ENCODE measurements around the gene CD151.

The CD151 gene

DNA sequence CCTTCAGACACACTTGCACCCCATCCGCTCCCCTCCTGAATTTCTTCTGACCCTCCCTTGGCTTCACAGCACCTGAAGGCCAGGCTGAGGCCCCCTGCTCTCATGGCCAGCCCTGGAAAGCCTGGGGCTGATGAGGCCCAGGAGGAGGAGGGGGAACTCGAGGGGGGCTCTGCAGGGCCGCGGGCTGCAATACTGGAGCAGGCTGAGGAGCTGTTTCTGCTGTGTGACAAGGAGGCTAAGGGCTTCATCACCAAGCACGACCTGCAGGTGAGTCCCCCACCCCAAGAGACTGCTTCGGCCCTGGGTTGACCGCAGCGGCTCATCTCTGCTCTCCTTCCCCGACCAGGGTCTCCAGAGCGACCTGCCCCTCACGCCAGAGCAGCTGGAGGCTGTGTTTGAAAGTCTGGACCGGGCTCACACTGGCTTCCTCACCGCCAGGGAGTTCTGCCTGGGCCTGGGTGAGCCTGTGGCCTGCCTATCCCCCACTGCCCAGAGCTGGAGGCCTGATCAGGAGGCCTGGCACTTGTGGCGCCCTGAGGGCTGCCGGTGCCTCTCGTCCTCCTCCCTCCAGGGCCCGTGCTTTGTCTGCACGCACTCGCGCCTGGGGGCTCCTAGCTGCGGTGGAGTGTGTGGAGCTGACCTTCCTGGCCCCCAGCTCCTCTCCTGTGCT, 4.1 kb upstream of the CD151 start:
- Mint-ChIP-seq H3K9me3 (ENCODE audit: low read depth) (no peaks in the 10 kb centered on the region), H3K36me3 (no peaks in the 10 kb centered on the region), H3K4me3 (peak overlapping the region; percentile 74), H3K27ac (no peak overlapping the region), H3K27me3 (peaks cover 2% of the 10 kb centered on the region), H3K4me1 (ENCODE audit: low read depth) (peaks cover 21% of the 10 kb centered on the region)

DNA sequence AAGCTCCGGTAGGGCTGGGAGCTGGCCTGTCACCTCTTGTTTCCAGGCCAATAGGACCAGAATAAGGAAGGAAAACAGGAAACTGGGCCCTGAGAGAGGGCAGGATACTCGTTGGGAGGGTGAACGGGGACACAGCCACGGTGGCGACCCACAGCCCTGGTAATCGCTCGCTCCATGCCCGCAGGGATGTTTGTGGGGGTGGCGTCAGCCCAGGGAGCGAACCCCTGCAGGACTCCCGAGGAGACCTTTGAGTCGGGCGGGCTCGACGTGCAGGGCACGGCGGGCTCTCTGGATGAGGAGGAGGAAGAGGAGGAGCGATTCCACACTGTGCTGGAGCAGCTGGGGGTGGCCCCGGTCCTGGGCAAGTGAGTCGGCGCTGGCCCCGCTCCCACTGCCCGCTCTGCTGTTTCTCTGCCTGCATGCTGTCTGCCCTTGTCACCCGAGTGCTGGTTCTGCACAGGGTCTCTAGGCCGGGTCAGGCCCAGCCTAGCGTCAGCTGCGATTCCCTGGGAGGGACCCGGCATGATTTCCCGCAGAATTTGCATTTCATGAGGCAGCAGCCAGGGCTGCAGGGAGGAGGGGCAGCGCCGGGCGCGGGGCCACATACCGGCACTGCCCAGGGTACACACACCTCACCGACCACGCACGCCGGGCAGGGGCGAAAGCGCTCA, 3.4 kb upstream of the CD151 start:
- peaks cover 2% of the 10 kb centered on the region for H3K27me3 Mint-ChIP-seq
- no peaks in the 10 kb centered on the region for H3K36me3 Mint-ChIP-seq
- H3K4me1 Mint-ChIP-seq (ENCODE audit: low read depth) = peaks cover 27% of the 10 kb centered on the region
- no peak overlapping the region for H3K27ac Mint-ChIP-seq
- H3K4me3 Mint-ChIP-seq = peak overlapping the region; percentile 32
- no peaks in the 10 kb centered on the region for H3K9me3 Mint-ChIP-seq (ENCODE audit: low read depth)

DNA sequence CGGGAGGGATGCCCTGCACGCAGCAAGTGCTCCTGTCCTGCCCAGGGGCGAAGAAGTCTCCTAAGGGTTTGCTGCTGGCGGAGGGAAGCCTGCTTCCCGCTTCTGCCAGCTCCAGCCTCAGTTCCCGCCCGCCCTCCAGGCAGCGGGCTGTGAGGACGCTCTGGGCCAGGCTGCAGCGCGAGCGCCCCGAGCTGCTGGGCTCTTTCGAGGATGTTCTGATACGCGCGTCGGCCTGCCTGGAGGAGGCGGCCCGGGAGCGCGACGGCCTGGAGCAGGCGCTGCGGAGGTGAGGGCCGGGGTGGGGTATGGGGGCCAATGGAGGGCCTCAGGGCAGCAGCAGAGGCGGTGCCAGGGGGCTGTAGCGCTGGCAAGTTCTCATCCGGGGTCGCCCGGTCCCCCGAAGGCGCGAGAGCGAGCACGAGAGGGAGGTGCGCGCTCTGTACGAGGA, 2.9 kb upstream of the CD151 start:
- Mint-ChIP-seq H3K4me3 (peak overlapping the region; percentile 32), H3K4me1 (ENCODE audit: low read depth) (peaks cover 27% of the 10 kb centered on the region), H3K9me3 (ENCODE audit: low read depth) (no peaks in the 10 kb centered on the region), H3K36me3 (no peaks in the 10 kb centered on the region), H3K27me3 (peaks cover 2% of the 10 kb centered on the region), H3K27ac (no peak overlapping the region)

DNA sequence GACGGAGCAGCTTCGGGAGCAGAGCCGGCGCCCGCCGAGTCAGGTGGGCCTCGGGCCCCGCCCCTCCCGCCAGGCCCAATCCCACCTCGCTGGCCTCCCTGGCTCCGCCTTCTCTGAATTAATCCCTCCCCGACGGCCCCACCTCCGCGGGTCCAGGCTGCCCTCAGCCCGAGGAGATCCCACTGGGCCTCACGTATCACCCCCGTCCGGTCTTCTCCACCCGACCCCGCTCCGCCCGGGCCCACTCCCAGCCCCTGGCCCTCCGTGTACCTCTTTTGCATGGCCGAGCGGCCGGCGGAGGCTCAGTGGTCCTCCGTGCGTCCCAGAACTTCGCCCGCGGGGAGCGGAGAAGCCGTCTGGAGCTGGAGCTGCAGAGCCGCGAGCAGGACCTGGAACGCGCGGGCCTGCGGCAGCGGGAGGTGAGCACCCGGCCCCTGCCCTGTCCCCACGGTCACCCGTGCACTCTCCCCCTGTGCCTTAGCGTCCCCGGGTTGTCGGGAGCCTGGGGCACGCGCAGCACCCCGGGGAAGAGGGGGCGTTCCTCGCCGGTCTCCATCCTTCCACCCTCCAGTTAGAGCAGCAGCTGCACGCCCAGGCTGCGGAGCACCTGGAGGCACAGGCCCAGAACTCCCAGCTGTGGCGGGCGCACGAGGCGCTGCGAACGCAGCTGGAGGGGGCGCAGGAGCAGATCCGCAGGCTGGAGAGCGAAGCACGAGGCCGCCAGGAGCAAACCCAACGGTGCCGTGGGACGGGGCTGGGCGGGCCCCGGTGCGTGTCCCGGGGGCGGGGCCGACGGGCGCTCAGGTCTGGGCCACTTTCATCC, 2.2 kb upstream of the CD151 start:
- peaks cover 2% of the 10 kb centered on the region for H3K27me3 Mint-ChIP-seq

DNA sequence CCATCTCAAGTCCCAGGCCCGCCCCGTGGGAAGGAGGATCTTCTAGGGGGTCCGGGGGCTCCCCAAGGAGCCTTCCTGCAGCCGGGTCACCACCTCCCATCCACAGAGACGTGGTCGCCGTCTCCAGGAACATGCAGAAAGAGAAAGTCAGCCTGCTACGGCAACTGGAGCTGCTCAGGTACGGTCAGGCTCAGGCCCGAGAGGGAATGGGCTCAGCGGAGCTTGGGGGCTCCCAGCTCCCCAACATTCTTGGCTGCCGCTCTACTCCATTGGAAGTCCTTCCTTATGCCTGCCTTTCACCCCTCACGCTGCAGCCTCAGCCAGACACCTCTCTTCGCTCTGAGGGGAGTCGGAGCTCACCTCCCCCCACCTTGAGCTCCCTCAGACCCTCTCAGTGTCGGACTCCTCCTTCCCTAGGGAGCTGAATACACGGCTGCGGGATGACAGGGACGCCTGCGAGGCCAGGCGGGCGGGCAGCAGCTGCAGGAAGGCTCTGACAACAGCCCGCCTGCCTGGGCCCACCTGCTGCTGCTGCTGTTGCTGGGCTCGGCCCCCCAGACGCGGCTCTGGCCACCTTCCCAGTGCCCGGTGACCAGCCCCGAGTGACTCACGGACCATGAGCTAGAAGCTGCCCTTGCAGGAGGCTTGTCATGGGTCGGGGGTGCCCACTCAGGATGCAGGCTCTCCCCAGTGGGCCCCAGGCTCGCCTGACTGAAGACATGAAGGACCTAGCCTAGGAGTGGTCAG, 1.5 kb upstream of the CD151 start:
- peaks cover 27% of the 10 kb centered on the region for H3K4me1 Mint-ChIP-seq (ENCODE audit: low read depth)
- no peaks in the 10 kb centered on the region for H3K36me3 Mint-ChIP-seq
- peak overlapping the region; percentile 64 for H3K4me3 Mint-ChIP-seq
- H3K27ac Mint-ChIP-seq = no peak overlapping the region
- H3K9me3 Mint-ChIP-seq (ENCODE audit: low read depth) = no peaks in the 10 kb centered on the region
- peaks cover 2% of the 10 kb centered on the region for H3K27me3 Mint-ChIP-seq

More for the DNA sequence above, 2.2 kb upstream of the CD151 start:
- H3K9me3 Mint-ChIP-seq (ENCODE audit: low read depth) = no peaks in the 10 kb centered on the region
- no peak overlapping the region for H3K27ac Mint-ChIP-seq
- H3K4me1 Mint-ChIP-seq (ENCODE audit: low read depth) = peaks cover 27% of the 10 kb centered on the region
- H3K4me3 Mint-ChIP-seq = peak overlapping the region; percentile 59
- no peaks in the 10 kb centered on the region for H3K36me3 Mint-ChIP-seq

DNA sequence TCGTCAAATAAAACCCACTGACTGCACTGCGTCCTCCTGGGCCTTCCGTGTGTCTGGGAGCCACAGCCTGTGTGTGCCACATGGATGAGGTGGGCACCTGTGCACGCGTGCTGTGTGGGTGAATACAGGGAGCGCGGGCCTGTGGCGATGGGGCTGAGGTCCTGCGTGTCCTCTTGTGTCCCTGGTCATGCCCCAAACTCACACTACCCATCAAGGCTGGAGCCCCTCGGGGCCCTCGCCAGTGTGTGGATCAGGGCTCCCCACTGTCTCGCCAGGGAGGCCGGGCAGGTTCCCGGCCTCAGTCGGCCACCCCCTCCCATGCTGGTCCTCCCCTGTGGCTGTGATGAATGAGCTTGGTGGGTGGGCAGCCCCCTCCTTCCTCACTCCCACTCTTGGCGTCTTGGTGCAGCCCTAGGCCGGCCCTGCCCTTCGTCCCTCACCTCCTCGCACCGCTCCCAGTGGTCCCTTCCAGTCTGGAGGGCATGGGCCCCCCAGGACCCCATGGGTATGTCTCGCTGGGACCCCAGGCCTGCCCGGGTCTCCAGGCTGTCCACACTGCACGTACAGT, 707 bp upstream of the CD151 start:
- Mint-ChIP-seq H3K9me3 (ENCODE audit: low read depth) (no peaks in the 10 kb centered on the region), H3K4me3 (peak overlapping the region; percentile 64), H3K27ac (no peak overlapping the region), H3K36me3 (no peaks in the 10 kb centered on the region), H3K4me1 (ENCODE audit: low read depth) (peaks cover 23% of the 10 kb centered on the region), H3K27me3 (peaks cover 2% of the 10 kb centered on the region)

DNA sequence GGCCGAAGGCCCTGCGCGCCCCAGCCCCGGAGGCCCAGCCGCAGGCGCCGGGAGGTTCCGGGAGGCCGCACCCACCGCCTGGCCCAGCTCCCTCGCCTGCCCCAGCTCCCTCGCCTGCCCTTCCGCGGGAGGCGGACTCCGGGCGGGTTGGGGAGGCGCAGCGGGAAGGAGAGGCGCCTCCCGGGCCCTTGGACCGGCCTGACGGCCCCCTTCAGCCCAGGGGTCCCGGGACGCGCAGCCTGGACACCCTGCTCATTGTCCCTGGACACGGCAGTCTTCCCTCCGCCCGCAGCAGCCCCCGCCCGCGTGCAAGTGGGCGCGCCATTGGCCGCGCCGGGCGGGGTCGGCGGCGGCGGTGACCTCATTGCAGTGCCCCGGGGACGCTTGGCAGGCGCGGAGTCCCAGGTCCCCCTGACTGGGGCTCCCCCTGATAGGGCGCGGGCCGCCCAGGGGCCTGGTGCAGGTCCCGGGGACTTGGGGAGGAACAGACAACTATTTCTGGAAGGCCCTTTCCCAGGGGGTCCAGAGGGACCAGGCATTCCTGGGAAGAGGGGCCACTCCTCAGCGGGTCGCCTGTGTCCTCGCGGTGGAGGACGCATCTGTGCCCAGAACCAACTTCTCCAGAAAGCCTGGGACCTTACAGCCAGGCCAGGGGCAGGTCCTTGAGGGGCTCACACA, 501 bp downstream of the CD151 start:
- Mint-ChIP-seq H3K4me1 (ENCODE audit: low read depth) (peaks cover 18% of the 10 kb centered on the region), H3K27ac (no peak overlapping the region), H3K9me3 (ENCODE audit: low read depth) (no peaks in the 10 kb centered on the region), H3K4me3 (peak overlapping the region; percentile 20), H3K36me3 (no peaks in the 10 kb centered on the region), H3K27me3 (no peaks in the 10 kb centered on the region)

DNA sequence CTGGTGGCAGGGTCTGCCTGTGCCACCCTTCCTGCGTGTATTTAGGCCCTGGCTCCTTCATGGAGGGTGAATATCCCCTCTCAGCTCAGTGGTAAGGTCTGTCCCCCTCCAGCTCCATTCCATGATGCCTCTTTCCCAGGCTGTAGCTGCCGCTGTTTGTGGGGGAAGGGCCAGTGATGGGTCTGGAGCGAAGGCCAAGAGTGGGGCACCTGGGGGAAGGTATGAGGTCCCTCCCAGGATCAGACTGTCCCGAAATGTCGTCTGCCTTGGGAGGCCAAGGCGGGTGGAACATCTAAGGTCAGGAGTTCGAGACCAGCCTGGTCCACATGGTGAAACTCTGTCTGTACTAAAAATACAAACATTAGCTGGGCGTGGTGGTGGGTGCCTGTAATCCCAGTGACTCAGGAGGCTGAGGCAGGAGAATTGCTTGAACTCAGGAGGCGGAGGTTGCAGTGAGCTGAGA, 1.1 kb downstream of the CD151 start:
- Mint-ChIP-seq H3K4me3 (peak overlapping the region; percentile 73), H3K4me1 (ENCODE audit: low read depth) (peaks cover 16% of the 10 kb centered on the region), H3K9me3 (ENCODE audit: low read depth) (no peaks in the 10 kb centered on the region), H3K36me3 (no peaks in the 10 kb centered on the region), H3K27me3 (no peaks in the 10 kb centered on the region), H3K27ac (no peak overlapping the region)

DNA sequence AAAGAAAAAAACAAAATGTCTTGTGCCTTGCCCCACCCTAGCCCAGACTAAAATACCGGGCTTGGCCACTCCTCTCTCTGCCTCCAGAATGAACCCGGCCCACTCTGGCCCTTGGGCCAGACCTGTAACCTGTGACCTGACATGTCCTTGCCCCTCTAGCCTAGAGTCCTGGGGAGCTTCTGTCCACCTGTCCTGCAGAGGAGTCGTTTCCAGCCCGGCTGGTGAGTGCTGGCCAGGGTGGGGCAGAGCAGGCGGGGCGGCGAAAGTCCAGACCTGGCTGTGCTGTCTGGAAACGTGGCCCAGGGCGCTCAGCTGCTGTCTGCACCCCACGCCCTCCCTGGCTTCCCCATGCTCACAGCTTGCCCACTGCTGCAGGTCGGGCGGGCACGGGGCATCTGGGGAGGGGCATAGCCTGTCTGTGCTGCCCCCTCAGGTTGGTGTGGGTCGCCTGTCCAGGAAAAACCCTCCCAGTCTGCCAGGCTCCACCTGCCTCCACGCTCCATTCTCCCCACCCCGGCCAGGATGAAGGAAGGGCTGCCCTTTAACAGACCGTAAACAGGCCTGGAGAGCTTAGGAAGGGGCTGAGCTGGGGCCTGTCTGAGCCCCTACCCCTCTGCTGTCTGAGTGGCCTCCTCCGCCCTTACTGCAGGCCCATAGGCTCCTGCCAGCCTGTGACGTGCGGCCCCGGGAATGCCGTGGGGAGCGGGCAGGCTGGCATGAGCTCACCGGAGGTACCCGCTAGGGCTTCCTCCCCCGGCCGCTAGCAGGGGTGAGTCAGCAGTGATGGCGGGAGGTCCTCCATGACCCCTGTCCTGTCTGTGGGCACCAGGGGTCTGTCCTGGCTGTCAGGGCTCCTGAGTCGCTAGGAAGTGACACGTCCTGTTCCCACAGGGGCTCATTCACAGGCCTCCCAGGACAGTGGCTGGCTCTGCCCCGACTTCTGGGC, 1.9 kb downstream of the CD151 start:
- Mint-ChIP-seq H3K27me3 (no peaks in the 10 kb centered on the region), H3K27ac (no peak overlapping the region)

DNA sequence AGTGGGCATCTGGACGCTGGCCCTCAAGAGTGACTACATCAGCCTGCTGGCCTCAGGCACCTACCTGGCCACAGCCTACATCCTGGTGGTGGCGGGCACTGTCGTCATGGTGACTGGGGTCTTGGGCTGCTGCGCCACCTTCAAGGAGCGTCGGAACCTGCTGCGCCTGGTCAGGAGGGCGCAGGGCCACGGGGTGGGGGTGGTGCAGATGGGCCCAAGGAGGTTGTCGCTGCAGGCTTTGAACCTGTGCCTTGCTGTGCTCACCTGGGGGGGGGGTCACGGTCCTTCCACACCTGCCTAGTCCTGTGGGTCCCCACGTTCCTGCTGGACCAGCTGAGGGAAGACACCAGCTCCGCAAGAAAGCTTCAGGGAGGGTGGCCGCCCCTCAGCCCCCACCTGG, 3.5 kb downstream of the CD151 start:
- Mint-ChIP-seq H3K36me3 (no peaks in the 10 kb centered on the region), H3K9me3 (ENCODE audit: low read depth) (no peaks in the 10 kb centered on the region), H3K4me1 (ENCODE audit: low read depth) (peaks cover 20% of the 10 kb centered on the region), H3K27ac (no peak overlapping the region), H3K27me3 (no peaks in the 10 kb centered on the region), H3K4me3 (no peak overlapping the region)

More for the DNA sequence above, 1.9 kb downstream of the CD151 start:
- H3K4me3 Mint-ChIP-seq = peak overlapping the region; percentile 73
- peaks cover 9% of the 10 kb centered on the region for H3K4me1 Mint-ChIP-seq (ENCODE audit: low read depth)
- no peaks in the 10 kb centered on the region for H3K9me3 Mint-ChIP-seq (ENCODE audit: low read depth)
- no peaks in the 10 kb centered on the region for H3K36me3 Mint-ChIP-seq

DNA sequence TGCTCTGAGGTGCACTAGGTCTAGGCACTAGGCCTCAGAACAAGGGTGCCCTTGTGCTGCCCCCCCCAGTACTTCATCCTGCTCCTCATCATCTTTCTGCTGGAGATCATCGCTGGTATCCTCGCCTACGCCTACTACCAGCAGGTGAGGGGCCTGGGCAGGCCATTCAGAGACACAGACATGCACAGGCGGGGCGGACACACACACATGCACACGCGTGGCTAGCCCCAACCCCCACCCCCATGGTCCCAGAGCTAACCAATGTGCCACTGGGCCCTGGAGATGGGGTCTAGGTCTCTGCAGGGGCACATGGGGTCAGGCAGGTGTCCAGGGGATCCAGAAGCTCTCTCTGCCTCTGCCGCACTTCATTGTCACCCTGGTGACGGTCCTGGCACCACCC, 3.9 kb downstream of the CD151 start:
- Mint-ChIP-seq H3K27ac (no peak overlapping the region), H3K27me3 (no peaks in the 10 kb centered on the region), H3K36me3 (no peaks in the 10 kb centered on the region), H3K4me1 (ENCODE audit: low read depth) (peaks cover 20% of the 10 kb centered on the region), H3K9me3 (ENCODE audit: low read depth) (no peaks in the 10 kb centered on the region), H3K4me3 (no peak overlapping the region)

DNA sequence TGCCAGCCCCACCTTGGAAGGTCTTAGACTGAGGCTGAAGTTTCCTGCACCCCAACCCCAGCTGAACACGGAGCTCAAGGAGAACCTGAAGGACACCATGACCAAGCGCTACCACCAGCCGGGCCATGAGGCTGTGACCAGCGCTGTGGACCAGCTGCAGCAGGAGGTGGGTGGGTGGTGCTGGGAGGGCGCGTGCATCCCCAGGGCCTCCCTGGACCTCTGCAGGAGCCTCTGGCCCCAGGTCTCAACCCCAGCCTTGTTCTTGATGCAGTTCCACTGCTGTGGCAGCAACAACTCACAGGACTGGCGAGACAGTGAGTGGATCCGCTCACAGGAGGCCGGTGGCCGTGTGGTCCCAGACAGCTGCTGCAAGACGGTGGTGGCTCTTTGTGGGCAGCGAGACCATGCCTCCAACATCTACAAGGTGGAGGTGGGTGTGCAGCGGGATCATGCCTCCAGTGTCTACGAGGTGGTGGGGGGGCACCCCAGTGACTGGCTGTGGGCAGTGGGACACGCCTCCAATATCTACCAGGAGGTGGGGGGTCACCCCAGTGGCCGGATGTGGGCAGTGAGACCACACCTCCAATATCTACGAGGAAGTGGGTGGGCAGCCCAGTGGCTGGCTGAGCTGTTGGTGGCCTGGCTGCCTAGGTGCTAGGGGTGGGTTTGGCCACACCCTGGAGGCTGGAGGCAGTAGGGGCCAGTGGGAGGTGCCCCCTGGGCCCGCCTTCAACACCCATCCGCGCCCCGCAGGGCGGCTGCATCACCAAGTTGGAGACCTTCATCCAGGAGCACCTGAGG, 4.6 kb downstream of the CD151 start:
- Mint-ChIP-seq H3K36me3 (no peaks in the 10 kb centered on the region), H3K27me3 (no peaks in the 10 kb centered on the region), H3K9me3 (ENCODE audit: low read depth) (no peaks in the 10 kb centered on the region), H3K4me3 (no peak overlapping the region), H3K4me1 (ENCODE audit: low read depth) (peaks cover 17% of the 10 kb centered on the region), H3K27ac (no peak overlapping the region)

DNA sequence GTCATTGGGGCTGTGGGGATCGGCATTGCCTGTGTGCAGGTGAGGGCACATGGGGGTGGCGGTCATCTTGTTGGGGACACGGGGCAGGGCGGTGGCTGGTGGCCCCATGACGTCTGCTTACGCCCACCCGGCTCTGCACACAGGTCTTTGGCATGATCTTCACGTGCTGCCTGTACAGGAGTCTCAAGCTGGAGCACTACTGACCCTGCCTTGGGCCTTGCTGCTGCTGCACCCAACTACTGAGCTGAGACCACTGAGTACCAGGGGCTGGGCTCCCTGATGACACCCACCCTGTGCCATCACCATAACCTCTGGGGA, 5.2 kb downstream of the CD151 start:
- Mint-ChIP-seq H3K27me3 (no peaks in the 10 kb centered on the region), H3K9me3 (ENCODE audit: low read depth) (no peaks in the 10 kb centered on the region), H3K4me1 (ENCODE audit: low read depth) (peaks cover 17% of the 10 kb centered on the region), H3K4me3 (no peak overlapping the region), H3K36me3 (no peaks in the 10 kb centered on the region), H3K27ac (no peak overlapping the region)
